Mesenchymal stem cell (in vitro differentiated cells and primary cell): Measurements from ENCODE around the gene KCNK10.

Experiments
- DNase-seq: peaks from one replicate; pipeline ENCODE4 v3.0.0-alpha.2; 2013
- H2AFZ ChIP-seq: one replicate; pipeline ENCODE4 v1.6.1; 2013; ENCODE audit warnings: low read depth, mild to moderate bottlenecking, control low read depth, inconsistent platforms, low read length, moderate library complexity
- H2AK5ac ChIP-seq: 2 replicates; pipeline ENCODE4 v1.6.1; 2013; ENCODE audit warnings: low read length, moderate library complexity, mild to moderate bottlenecking, inconsistent platforms; ENCODE audit not compliant: severe bottlenecking
- H2BK120ac ChIP-seq: one replicate; pipeline ENCODE4 v1.6.1; 2013; ENCODE audit warnings: low read depth, mild to moderate bottlenecking, inconsistent platforms, low read length, moderate library complexity
- H2BK12ac ChIP-seq, 2 experiments: one replicate each; pipeline ENCODE4 v1.6.1; 2013; ENCODE audit warnings: inconsistent platforms in 2 of 2, low read length in 2 of 2, mild to moderate bottlenecking in 2 of 2, moderate library complexity in 2 of 2, control low read depth in 1 of 2
- H2BK15ac ChIP-seq: one replicate; pipeline ENCODE4 v1.6.1; 2013; ENCODE audit warnings: mild to moderate bottlenecking, low read depth, inconsistent platforms; ENCODE audit not compliant: poor library complexity, severe bottlenecking
- H2BK5ac ChIP-seq: 2 replicates; pipeline ENCODE4 v1.6.1; 2013; ENCODE audit warnings: low read depth, mild to moderate bottlenecking, low read length, control low read depth, inconsistent platforms; ENCODE audit not compliant: poor library complexity, severe bottlenecking
- H3K14ac ChIP-seq, 2 experiments: one replicate each; pipeline ENCODE4 v1.6.1; 2013; ENCODE audit warnings: inconsistent platforms in 2 of 2, low read length in 2 of 2, control low read depth in 1 of 2, mild to moderate bottlenecking in 1 of 2, moderate library complexity in 1 of 2
- H3K18ac ChIP-seq, 2 experiments: one replicate each; pipeline ENCODE4 v1.6.1; 2013; ENCODE audit warnings: inconsistent platforms in 2 of 2, low read length in 2 of 2, control low read depth in 1 of 2, low read depth in 1 of 2, mild to moderate bottlenecking in 1 of 2
- H3K23ac ChIP-seq, 2 experiments: one replicate each; pipeline ENCODE4 v1.6.1; 2013; ENCODE audit warnings: inconsistent platforms in 2 of 2, low read length in 2 of 2, mild to moderate bottlenecking in 2 of 2, moderate library complexity in 2 of 2, control low read depth in 1 of 2
- H3K27ac ChIP-seq: 2 replicates; pipeline ENCODE4 v1.5.1; 2013; ENCODE audit warnings: mild to moderate bottlenecking, moderate library complexity, low read length, control low read depth, inconsistent platforms; ENCODE audit not compliant: poor library complexity, severe bottlenecking
- H3K27me3 ChIP-seq, 2 experiments: 2 replicates each; pipeline versions ENCODE4 v1.6.1 to v1.7.0; 2013; ENCODE audit warnings: low read length in 2 of 2, mild to moderate bottlenecking in 2 of 2, moderate library complexity in 2 of 2, control low read depth in 1 of 2, inconsistent platforms in 1 of 2; ENCODE audit not compliant: control insufficient read depth in 1 of 2, insufficient read depth in 1 of 2
- H3K36me3 ChIP-seq, 2 experiments: 2 replicates each; pipeline versions ENCODE4 v1.6.1 to v1.7.0; 2013; ENCODE audit warnings: low read length in 2 of 2, control low read depth in 1 of 2, inconsistent platforms in 1 of 2, low read depth in 1 of 2, mild to moderate bottlenecking in 1 of 2; ENCODE audit not compliant: insufficient read depth in 2 of 2, control insufficient read depth in 1 of 2
- H3K4ac ChIP-seq, 2 experiments: one replicate each; pipeline ENCODE4 v1.6.1; 2013; ENCODE audit warnings: inconsistent platforms in 2 of 2, low read length in 2 of 2, mild to moderate bottlenecking in 2 of 2, moderate library complexity in 2 of 2, control low read depth in 1 of 2, low read depth in 1 of 2
- H3K4me1 ChIP-seq: 2 replicates; pipeline ENCODE4 v1.6.1; 2013; ENCODE audit warnings: low read depth, low read length, control low read depth; ENCODE audit not compliant: control insufficient read depth, insufficient read depth
- H3K4me2 ChIP-seq: 2 replicates; pipeline ENCODE4 v1.6.1; 2013; ENCODE audit warnings: low read length, mild to moderate bottlenecking, inconsistent platforms; ENCODE audit not compliant: poor library complexity, severe bottlenecking
- H3K4me3 ChIP-seq, 2 experiments: 2 replicates each; pipeline versions ENCODE4 v1.5.1 to v1.7.0; 2013; ENCODE audit warnings: low read length in 2 of 2, mild to moderate bottlenecking in 2 of 2, control low read depth in 1 of 2, low read depth in 1 of 2; ENCODE audit not compliant: insufficient read depth in 1 of 2
- H3K79me1 ChIP-seq: replicated peaks from 2 replicates; pipeline ENCODE4 v1.6.1; 2013; ENCODE audit warnings: mild to moderate bottlenecking, control low read depth, low read length, inconsistent platforms; ENCODE audit not compliant: poor library complexity, severe bottlenecking
- H3K9ac ChIP-seq: 2 replicates; pipeline ENCODE4 v1.7.0; 2013; ENCODE audit warnings: mild to moderate bottlenecking, low read length, moderate library complexity
- H3K9me3 ChIP-seq: 2 replicates; pipeline ENCODE4 v1.7.0; 2013; ENCODE audit warnings: mild to moderate bottlenecking, low read length; ENCODE audit not compliant: control insufficient read depth
- H4K8ac ChIP-seq: one replicate; pipeline ENCODE4 v1.6.1; 2013; ENCODE audit warnings: inconsistent platforms, mild to moderate bottlenecking, low read length, moderate library complexity
- H4K91ac ChIP-seq: one replicate; pipeline ENCODE4 v1.6.1; 2013; ENCODE audit warnings: mild to moderate bottlenecking, low read length, inconsistent platforms
- WGBS: methylation state at CpG from one replicate; pipeline ENCODE4 v1.1.7; 2013; ENCODE audit warnings: mixed read lengths; 5-methylcytosine and 5-hydroxymethylcytosine counted together

The KCNK10 gene

GRCh38 chr14:88348546-88348945 lies 25.5 kb upstream of the KCNK10 start:
- H3K9ac ChIP-seq: no peak overlapping the region
- H3K14ac ChIP-seq: no peak overlapping the region
- no peak overlapping the region for H3K4me3 ChIP-seq
- H3K4ac ChIP-seq: no peak overlapping the region
- H2AFZ ChIP-seq: no peak overlapping the region
- no peaks in the 10 kb centered on the region for H3K79me1 ChIP-seq
- no peak overlapping the region for H3K4me2 ChIP-seq
- no peak overlapping the region for H4K91ac ChIP-seq
- H2BK120ac ChIP-seq: no peak overlapping the region
- no peak overlapping the region for H4K8ac ChIP-seq
- DNase-seq: no peak
- no peak overlapping the region for H3K27ac ChIP-seq
- H3K23ac ChIP-seq: no peak overlapping the region
- no peaks in the 10 kb centered on the region for H3K4me1 ChIP-seq
- 69% methylated on average over 3 of the region's 3 CpGs for WGBS
- no peak overlapping the region for H3K18ac ChIP-seq
- H3K9me3 ChIP-seq: no peaks in the 10 kb centered on the region
- H3K36me3 ChIP-seq: no peaks in the 10 kb centered on the region
- no peak overlapping the region for H2BK12ac ChIP-seq
- H2BK15ac ChIP-seq: no peak overlapping the region
- H2AK5ac ChIP-seq: no peak overlapping the region
- H3K27me3 ChIP-seq: no peaks in the 10 kb centered on the region
- no peak overlapping the region for H2BK5ac ChIP-seq

- 85% methylated on average over 2 of the region's 5 CpGs for WGBS
- Histone ChIP-seq H3K4me3 (no peak overlapping the region), H3K27ac (no peak overlapping the region)
Observed at GRCh38 chr14:88346048-88346639, 23.1 kb upstream of the KCNK10 start.

GRCh38 chr14:88342980-88343379 lies 19.9 kb upstream of the KCNK10 start:
- H2AK5ac ChIP-seq: no peak overlapping the region
- no peak overlapping the region for H3K4me3 ChIP-seq
- no peak overlapping the region for H3K14ac ChIP-seq
- no peaks in the 10 kb centered on the region for H3K79me1 ChIP-seq
- no peak overlapping the region for H2BK120ac ChIP-seq
- no peak overlapping the region for H3K27ac ChIP-seq
- H3K9me3 ChIP-seq: no peaks in the 10 kb centered on the region
- H4K91ac ChIP-seq: no peak overlapping the region
- no peak overlapping the region for H2BK12ac ChIP-seq
- no peak overlapping the region for H3K23ac ChIP-seq
- H3K4ac ChIP-seq: no peak overlapping the region
- no peaks in the 10 kb centered on the region for H3K27me3 ChIP-seq
- DNase-seq: no peak
- no peak overlapping the region for H3K9ac ChIP-seq
- WGBS: 100% methylated on average over 2 of the region's 2 CpGs
- no peak overlapping the region for H3K4me2 ChIP-seq
- H3K4me1 ChIP-seq: no peaks in the 10 kb centered on the region
- H3K18ac ChIP-seq: no peak overlapping the region
- H2AFZ ChIP-seq: no peak overlapping the region
- no peak overlapping the region for H4K8ac ChIP-seq
- no peak overlapping the region for H2BK15ac ChIP-seq
- H2BK5ac ChIP-seq: no peak overlapping the region
- H3K36me3 ChIP-seq: no peaks in the 10 kb centered on the region

More at GRCh38 chr14:88346048-88346639, 23.1 kb upstream of the KCNK10 start:
- Histone ChIP-seq H3K23ac (no peak overlapping the region), H3K9me3 (no peaks in the 10 kb centered on the region), H3K79me1 (no peaks in the 10 kb centered on the region), H3K36me3 (no peaks in the 10 kb centered on the region), H3K4me2 (no peak overlapping the region), H2AK5ac (no peak overlapping the region), H2BK15ac (no peak overlapping the region), H3K27me3 (no peaks in the 10 kb centered on the region), H3K18ac (no peak overlapping the region), H4K91ac (no peak overlapping the region), H3K14ac (no peak overlapping the region), H3K4me1 (no peaks in the 10 kb centered on the region), H4K8ac (no peak overlapping the region), H2BK120ac (no peak overlapping the region), H3K4ac (no peak overlapping the region), H2BK5ac (no peak overlapping the region), H3K9ac (no peak overlapping the region), H2BK12ac (no peak overlapping the region), H2AFZ (no peak overlapping the region)
- no peak for DNase-seq

- no peak overlapping the region for H3K14ac ChIP-seq
- H2AFZ ChIP-seq: no peak overlapping the region
- H3K9me3 ChIP-seq: no peaks in the 10 kb centered on the region
- H4K8ac ChIP-seq: no peak overlapping the region
- no peak overlapping the region for H3K4me2 ChIP-seq
- H3K23ac ChIP-seq: no peak overlapping the region
- no peak overlapping the region for H4K91ac ChIP-seq
- no peak overlapping the region for H2BK12ac ChIP-seq
- H3K18ac ChIP-seq: no peak overlapping the region
- H2BK5ac ChIP-seq: no peak overlapping the region
- no peaks in the 10 kb centered on the region for H3K36me3 ChIP-seq
- H3K9ac ChIP-seq: no peak overlapping the region
- no peak overlapping the region for H2BK120ac ChIP-seq
- H3K27me3 ChIP-seq: no peaks in the 10 kb centered on the region
- no peak overlapping the region for H2BK15ac ChIP-seq
- no peaks in the 10 kb centered on the region for H3K79me1 ChIP-seq
- no peak for DNase-seq
- no peak overlapping the region for H2AK5ac ChIP-seq
- H3K4ac ChIP-seq: no peak overlapping the region
- no peak overlapping the region for H3K27ac ChIP-seq
- H3K4me1 ChIP-seq: no peaks in the 10 kb centered on the region
- no peak overlapping the region for H3K4me3 ChIP-seq
Observed at GRCh38 chr14:88340357-88340756, 17.3 kb upstream of the KCNK10 start.
